ENCODE measurements around the gene TAC4. TPM values are rescaled to one million over a fixed set of nuclear protein-coding genes. Genes with fewer than 3 reads are reported as not detected.

Gene TAC4
- total and polyA plus RNA-seq, 9 of the 15 experiments (the other 6 are each of a cell fraction or from before 2014, with no cell fraction given): 0.17 TPM; not detected in 8

GRCh38 chr17:49821466-49821865 is 26.4 kb downstream of the TAC4 start:
- H3K36me3 ChIP-seq (ENCODE audit: control insufficient read depth, insufficient read depth, low read length): peaks cover 94% of the 10 kb centered on the region
- FAIRE-seq: no peak
- POLR2A ChIA-PET: interaction anchor here (0.7 to 1.0 kb wide), 2 partner anchors 12 to 20 kb away, joined by 3 to 4 read pairs; no protein-coding TSS in a partner anchor

GRCh38 chr17:49820773-49821172 is 27.1 kb downstream of the TAC4 start:
- Histone ChIP-seq H3K79me2 (ENCODE audit: control insufficient read depth, insufficient read depth, low read length) (0 out of 3 replicates have a peak, but pooled peaks cover 3% of the 10 kb centered on the region), H3K9ac (ENCODE audit: insufficient read depth in 1 of 2, low read depth in 2 of 2, low read length in 2 of 2) (no peak overlapping the region), H3K4me3 (no peak overlapping the region), H3K36me3 (ENCODE audit: control insufficient read depth, insufficient read depth, low read length) (peaks cover 94% of the 10 kb centered on the region), H3K4me2 (ENCODE audit: insufficient read depth, low read length) (no peak overlapping the region), H3K4me1 (replicated peaks in 1 of 2; ENCODE audit: control insufficient read depth in 2 of 2, insufficient read depth in 2 of 2, low read length in 2 of 2) (no peaks in the 10 kb centered on the region), H2AFZ (ENCODE audit: low read depth, low read length) (no peak overlapping the region), H3K27ac (ENCODE audit: extremely low read depth, low read depth, low read length) (no peak overlapping the region), H4K20me1 (replicated peaks; ENCODE audit: control insufficient read depth, insufficient read depth, low read length) (no peaks in the 10 kb centered on the region), H3K9me3 (replicated peaks; ENCODE audit: control insufficient read depth, insufficient read depth, low read depth, low read length) (no peaks in the 10 kb centered on the region), H3K27me3 (ENCODE audit: control insufficient read depth in 2 of 2, insufficient read depth in 2 of 2, low read length in 2 of 2) (no peaks in the 10 kb centered on the region), H3K9me1 (ENCODE audit: control insufficient read depth, insufficient read depth, low read length) (no peaks in the 10 kb centered on the region)
- no peak for ATAC-seq
- CTCF ChIA-PET (ENCODE audit: low intra/inter-chr PET ratio): no interaction called here
- FAIRE-seq: no peak
- in situ Hi-C loops (cut with MboI) (no loop called here), intact Hi-C loops (cut with micrococcal nuclease) (no loop called here)
- BruUV-seq (replicated peaks): no TSS peak
- POLR2A ChIA-PET: interaction anchor here (0.6 kb wide), 1 partner anchor 234 kb away, joined by 3 read pairs; no protein-coding TSS in a partner anchor
- 87% methylated on average over 1 of the region's 1 CpG for WGBS (ENCODE audit: insufficient coverage, low coverage, missing lambda C conversion rate)
- TF ChIP-seq ZNF778 (CRISPR knock-in tag; IDR thresholded peaks at IDR 0.05): no peak
- TF ChIP-seq ZNF3 (CRISPR knock-in tag; IDR thresholded peaks at IDR 0.05): no peak
- TF ChIP-seq ASH1L (IDR thresholded peaks at IDR 0.05; ENCODE audit: borderline replicate concordance, low read depth, partially characterized antibody): no peak
- TF ChIP-seq ZNF444 (CRISPR knock-in tag; IDR thresholded peaks at IDR 0.05): no peak
- no peak for TF ChIP-seq ZNF445 (CRISPR knock-in tag; IDR thresholded peaks at IDR 0.05; ENCODE audit: low read depth)
- no peak for DNase-seq (ENCODE audit: extremely low read depth in 1 of 4, low spot score in 3 of 4)

More at GRCh38 chr17:49821466-49821865, 26.4 kb downstream of the TAC4 start:
- Histone ChIP-seq H3K27ac (ENCODE audit: extremely low read depth, low read depth, low read length) (no peak overlapping the region), H3K4me3 (no peak overlapping the region), H3K27me3 (ENCODE audit: control insufficient read depth in 2 of 2, insufficient read depth in 2 of 2, low read length in 2 of 2) (no peaks in the 10 kb centered on the region), H3K9me1 (ENCODE audit: control insufficient read depth, insufficient read depth, low read length) (no peaks in the 10 kb centered on the region), H4K20me1 (replicated peaks; ENCODE audit: control insufficient read depth, insufficient read depth, low read length) (no peaks in the 10 kb centered on the region), H3K79me2 (ENCODE audit: control insufficient read depth, insufficient read depth, low read length) (0 out of 3 replicates have a peak, but pooled peaks cover 3% of the 10 kb centered on the region), H3K4me1 (replicated peaks in 1 of 2; ENCODE audit: control insufficient read depth in 2 of 2, insufficient read depth in 2 of 2, low read length in 2 of 2) (no peaks in the 10 kb centered on the region), H3K9ac (ENCODE audit: insufficient read depth in 1 of 2, low read depth in 2 of 2, low read length in 2 of 2) (no peak overlapping the region), H2AFZ (ENCODE audit: low read depth, low read length) (no peak overlapping the region), H3K4me2 (ENCODE audit: insufficient read depth, low read length) (no peak overlapping the region), H3K9me3 (replicated peaks; ENCODE audit: control insufficient read depth, insufficient read depth, low read depth, low read length) (no peaks in the 10 kb centered on the region)
- intact Hi-C loops (cut with micrococcal nuclease) (no loop called here), in situ Hi-C loops (cut with MboI) (no loop called here)
- no peak for ATAC-seq
- no TSS peak for BruUV-seq (replicated peaks)
- CTCF ChIA-PET (ENCODE audit: low intra/inter-chr PET ratio): no interaction called here
- 94% methylated on average over 2 of the region's 2 CpGs for WGBS (ENCODE audit: insufficient coverage, low coverage, missing lambda C conversion rate)
- no peak for DNase-seq (ENCODE audit: extremely low read depth in 1 of 4, low spot score in 3 of 4)
- no peak for TF ChIP-seq ZNF57 (CRISPR knock-in tag; IDR thresholded peaks at IDR 0.05)

Measured in K562 (cell line).